Activated naive CD8-positive, alpha-beta T cell treated with anti-CD3 and anti-CD28 coated beads for 36 hours (primary cell): Measurements from ENCODE around the gene KCNH2. TPM values are rescaled to one million over a fixed set of nuclear protein-coding genes. Genes with fewer than 3 reads are reported as not detected.
A peak's percentile ranks its signal among the peaks of the same experiment; 100 is the strongest.

Experiments
- DNase-seq: peaks from one replicate; pipeline ENCODE4 v3.0.0; 2021
- H3K27ac Mint-ChIP-seq: one replicate; pipeline ENCODE4 v1.8.0; 2022; ENCODE audit warnings: mild to moderate bottlenecking, moderate library complexity, mixed read lengths
- H3K27me3 Mint-ChIP-seq: one replicate; pipeline ENCODE4 v1.8.0; 2022; ENCODE audit warnings: mild to moderate bottlenecking, mixed read lengths
- H3K36me3 Mint-ChIP-seq: one replicate; pipeline ENCODE4 v1.8.0; 2021; ENCODE audit warnings: mild to moderate bottlenecking, mixed read lengths
- H3K4me1 Mint-ChIP-seq: one replicate; pipeline ENCODE4 v1.8.0; 2021; ENCODE audit warnings: mixed read lengths
- H3K4me3 Mint-ChIP-seq: one replicate; pipeline ENCODE4 v1.8.0; 2022; ENCODE audit warnings: mild to moderate bottlenecking, moderate library complexity, mixed read lengths
- H3K9me3 Mint-ChIP-seq: one replicate; pipeline ENCODE4 v1.8.0; 2022; ENCODE audit warnings: mixed read lengths
- total RNA-seq, 2 experiments: library from RNA; stranded (reverse); gene quantifications; one replicate each; pipeline ENCODE4 v1.2.3, GENCODE V29; 2021

The KCNH2 gene
- total RNA-seq, 2 experiments from 2014 or later: 0.22 to 0.45 TPM

GRCh38 chr7:150975536-150976319, 2.4 kb downstream of the KCNH2 start:
- H3K4me3 Mint-ChIP-seq: peak overlapping the region; percentile 61
- H3K27me3 Mint-ChIP-seq: peaks cover 44% of the 10 kb centered on the region
- H3K36me3 Mint-ChIP-seq: no peaks in the 10 kb centered on the region
- no peak for DNase-seq
- H3K27ac Mint-ChIP-seq: no peak overlapping the region
- no peaks in the 10 kb centered on the region for H3K9me3 Mint-ChIP-seq
- H3K4me1 Mint-ChIP-seq: peaks cover 20% of the 10 kb centered on the region

- Mint-ChIP-seq H3K36me3 (no peaks in the 10 kb centered on the region), H3K4me1 (peaks cover 22% of the 10 kb centered on the region), H3K27me3 (peaks cover 34% of the 10 kb centered on the region)
Observed at GRCh38 chr7:150974468-150975391, 3.4 kb downstream of the KCNH2 start.

GRCh38 chr7:150973571-150974451, 4.3 kb downstream of the KCNH2 start:
- Mint-ChIP-seq H3K4me3 (peak overlapping the region; percentile 51), H3K36me3 (no peaks in the 10 kb centered on the region), H3K27ac (no peak overlapping the region), H3K9me3 (no peaks in the 10 kb centered on the region), H3K27me3 (peaks cover 27% of the 10 kb centered on the region), H3K4me1 (peaks cover 19% of the 10 kb centered on the region)
- DNase-seq: peak; percentile 19

More at GRCh38 chr7:150974468-150975391, 3.4 kb downstream of the KCNH2 start:
- Mint-ChIP-seq H3K4me3 (peak overlapping the region; percentile 76), H3K27ac (peak overlapping the region; percentile 73), H3K9me3 (no peaks in the 10 kb centered on the region)
- peak; percentile 74 for DNase-seq

GRCh38 chr7:150972741-150973140, 5.4 kb downstream of the KCNH2 start:
- H3K36me3 Mint-ChIP-seq: no peaks in the 10 kb centered on the region
- no peak overlapping the region for H3K27ac Mint-ChIP-seq
- no peak for DNase-seq
- H3K4me1 Mint-ChIP-seq: peaks cover 16% of the 10 kb centered on the region
- H3K9me3 Mint-ChIP-seq: no peaks in the 10 kb centered on the region
- no peak overlapping the region for H3K4me3 Mint-ChIP-seq
- H3K27me3 Mint-ChIP-seq: peaks cover 21% of the 10 kb centered on the region

- DNase-seq: no peak
- Mint-ChIP-seq H3K27me3 (peaks cover 16% of the 10 kb centered on the region), H3K9me3 (no peaks in the 10 kb centered on the region), H3K27ac (no peak overlapping the region), H3K4me1 (peaks cover 12% of the 10 kb centered on the region), H3K36me3 (no peaks in the 10 kb centered on the region), H3K4me3 (no peak overlapping the region)
Observed at GRCh38 chr7:150972023-150972468, 6.1 kb downstream of the KCNH2 start.

- no peaks in the 10 kb centered on the region for H3K9me3 Mint-ChIP-seq
- no peaks in the 10 kb centered on the region for H3K36me3 Mint-ChIP-seq
- H3K27ac Mint-ChIP-seq: no peak overlapping the region
- H3K4me3 Mint-ChIP-seq: no peak overlapping the region
- no peak for DNase-seq
- peaks cover 8% of the 10 kb centered on the region for H3K4me1 Mint-ChIP-seq
- H3K27me3 Mint-ChIP-seq: peaks cover 10% of the 10 kb centered on the region
Observed at GRCh38 chr7:150971242-150972022, 6.7 kb downstream of the KCNH2 start.

- Mint-ChIP-seq H3K9me3 (no peaks in the 10 kb centered on the region), H3K4me1 (peaks cover 8% of the 10 kb centered on the region), H3K36me3 (no peaks in the 10 kb centered on the region), H3K4me3 (no peak overlapping the region), H3K27ac (no peak overlapping the region), H3K27me3 (peaks cover 2% of the 10 kb centered on the region)
- no peak for DNase-seq
Observed at GRCh38 chr7:150970424-150970823, 7.7 kb downstream of the KCNH2 start.

GRCh38 chr7:150969475-150969874, 8.6 kb downstream of the KCNH2 start:
- DNase-seq: no peak
- Mint-ChIP-seq H3K27me3 (no peaks in the 10 kb centered on the region), H3K27ac (no peak overlapping the region), H3K36me3 (no peaks in the 10 kb centered on the region), H3K4me3 (no peak overlapping the region), H3K4me1 (peaks cover 6% of the 10 kb centered on the region), H3K9me3 (no peaks in the 10 kb centered on the region)

- no peaks in the 10 kb centered on the region for H3K36me3 Mint-ChIP-seq
- H3K4me3 Mint-ChIP-seq: no peak overlapping the region
- no peaks in the 10 kb centered on the region for H3K27me3 Mint-ChIP-seq
Observed at GRCh38 chr7:150968734-150969372, 9.3 kb downstream of the KCNH2 start.

GRCh38 chr7:150968056-150968733, 9.9 kb downstream of the KCNH2 start:
- H3K36me3 Mint-ChIP-seq: no peaks in the 10 kb centered on the region
- no peaks in the 10 kb centered on the region for H3K27me3 Mint-ChIP-seq
- H3K4me3 Mint-ChIP-seq: no peak overlapping the region
- no peak for DNase-seq
- H3K4me1 Mint-ChIP-seq: peaks cover 2% of the 10 kb centered on the region
- no peaks in the 10 kb centered on the region for H3K9me3 Mint-ChIP-seq
- no peak overlapping the region for H3K27ac Mint-ChIP-seq

More at GRCh38 chr7:150968734-150969372, 9.3 kb downstream of the KCNH2 start:
- Mint-ChIP-seq H3K9me3 (no peaks in the 10 kb centered on the region), H3K4me1 (peaks cover 2% of the 10 kb centered on the region), H3K27ac (no peak overlapping the region)
- DNase-seq: no peak

GRCh38 chr7:150967349-150967748, 10.8 kb downstream of the KCNH2 start:
- H3K27me3 Mint-ChIP-seq: peaks cover 4% of the 10 kb centered on the region
- H3K27ac Mint-ChIP-seq: no peak overlapping the region
- H3K4me3 Mint-ChIP-seq: no peak overlapping the region
- H3K36me3 Mint-ChIP-seq: no peaks in the 10 kb centered on the region
- no peaks in the 10 kb centered on the region for H3K9me3 Mint-ChIP-seq
- H3K4me1 Mint-ChIP-seq: peaks cover 4% of the 10 kb centered on the region
- no peak for DNase-seq

GRCh38 chr7:150966002-150966401, 12.1 kb downstream of the KCNH2 start:
- DNase-seq: no peak
- H3K9me3 Mint-ChIP-seq: no peaks in the 10 kb centered on the region
- H3K4me1 Mint-ChIP-seq: peaks cover 4% of the 10 kb centered on the region
- H3K4me3 Mint-ChIP-seq: no peak overlapping the region
- peaks cover 8% of the 10 kb centered on the region for H3K27me3 Mint-ChIP-seq
- H3K27ac Mint-ChIP-seq: no peak overlapping the region
- no peaks in the 10 kb centered on the region for H3K36me3 Mint-ChIP-seq

GRCh38 chr7:150965273-150965830, 12.8 kb downstream of the KCNH2 start:
- Mint-ChIP-seq H3K27me3 (peaks cover 10% of the 10 kb centered on the region), H3K36me3 (no peaks in the 10 kb centered on the region), H3K4me3 (no peak overlapping the region), H3K4me1 (peaks cover 4% of the 10 kb centered on the region), H3K27ac (no peak overlapping the region), H3K9me3 (no peaks in the 10 kb centered on the region)
- DNase-seq: no peak
